KMS-11 (cell line): ENCODE data around the gene KRI1.

ENCODE experiments used
- H2AFZ ChIP-seq: fragments of 200-600 bp; sonication (generic); 2 replicates; pipeline ENCODE4 v1.6.1; 2016; ENCODE audit warnings: antibody characterized with exemption, mixed run types, low read depth
- H3K27ac ChIP-seq: fragments of 200-600 bp; sonication (generic); 2 replicates; pipeline ENCODE4 v1.6.1; 2016; ENCODE audit warnings: mild to moderate bottlenecking, mixed run types
- H3K27me3 ChIP-seq: fragments of 200-600 bp; sonication (generic); 2 replicates; pipeline ENCODE4 v1.6.1; 2017; ENCODE audit warnings: mild to moderate bottlenecking, low read depth, mixed run types, moderate library complexity; ENCODE audit not compliant: insufficient read depth
- H3K36me3 ChIP-seq: fragments of 200-600 bp; sonication (generic); 2 replicates; pipeline ENCODE4 v1.6.1; 2017; ENCODE audit warnings: mild to moderate bottlenecking, mixed run types; ENCODE audit not compliant: insufficient read depth
- H3K4me1 ChIP-seq: fragments of 200-600 bp; sonication (generic); 2 replicates; pipeline ENCODE4 v1.6.1; 2016; ENCODE audit warnings: mild to moderate bottlenecking, low read depth, mixed run types; ENCODE audit not compliant: poor library complexity, severe bottlenecking
- H3K4me2 ChIP-seq: fragments of 200-600 bp; sonication (generic); 2 replicates; pipeline ENCODE4 v1.7.0; 2016; ENCODE audit warnings: mild to moderate bottlenecking, mixed run types
- H3K4me3 ChIP-seq: fragments of 200-600 bp; sonication (generic); IDR thresholded peaks from 2 replicates; pipeline ENCODE4 v1.6.1; 2017; ENCODE audit warnings: low read depth, low read length, mixed read lengths; ENCODE audit not compliant: insufficient read depth
- H3K79me2 ChIP-seq: fragments of 200-600 bp; sonication (generic); 2 replicates; pipeline ENCODE4 v1.6.1; 2016; ENCODE audit warnings: low read depth, mixed run types; ENCODE audit not compliant: insufficient read depth
- H3K9ac ChIP-seq: fragments of 200-600 bp; sonication (generic); 2 replicates; pipeline ENCODE4 v1.6.1; 2016; ENCODE audit warnings: mild to moderate bottlenecking, mixed run types
- H4K20me1 ChIP-seq: fragments of 200-600 bp; sonication (generic); 2 replicates; pipeline ENCODE4 v1.6.1; 2016; ENCODE audit warnings: mild to moderate bottlenecking, mixed run types; ENCODE audit not compliant: insufficient read depth
- TF ChIP-seq, protein P1 (sequence below): fragments of 200-600 bp; sonication (generic); conservative IDR thresholded peaks from 2 replicates; pipeline ENCODE4 v1.6.1; 2017; ENCODE audit warnings: low read depth, mild to moderate bottlenecking, antibody characterized with exemption, low read length, moderate library complexity, mixed read lengths

KRI1 gene

DNA sequence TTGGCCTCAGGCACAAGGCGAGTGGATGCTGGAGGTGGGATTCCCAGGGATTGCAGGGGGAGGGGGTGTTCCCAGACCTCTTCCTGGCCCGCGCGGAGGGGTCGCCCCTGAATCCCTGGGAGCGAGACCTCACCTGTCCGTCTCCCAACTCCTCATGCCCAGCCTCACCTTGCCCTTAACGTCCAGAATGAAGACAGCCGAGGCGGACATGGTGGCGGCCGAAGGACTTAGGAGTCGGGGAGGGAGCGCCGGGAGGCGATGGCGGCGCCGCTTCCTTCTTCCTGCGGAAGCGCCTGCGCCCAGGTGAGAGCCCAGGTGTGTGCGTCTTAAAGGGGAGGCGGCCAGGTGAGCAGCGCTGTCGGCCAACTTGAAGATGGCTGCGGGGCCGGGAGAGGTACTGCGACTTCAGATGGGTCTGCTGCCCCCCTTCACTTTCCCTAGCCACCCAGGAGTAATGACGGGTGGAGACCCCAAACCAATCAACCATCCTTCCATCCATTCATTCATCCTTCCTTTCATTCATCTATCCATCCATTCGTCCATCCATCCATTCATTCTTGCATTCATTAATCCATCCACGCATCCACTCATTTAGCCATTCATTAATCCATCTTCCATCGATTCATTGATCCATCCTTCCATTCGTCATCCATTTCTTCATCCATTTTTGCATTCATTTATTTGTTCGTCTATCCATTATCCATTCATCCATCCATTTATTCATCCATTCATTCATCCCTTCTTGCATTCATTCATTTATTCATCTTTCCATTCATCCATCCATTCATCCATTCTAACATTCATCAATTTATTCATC lies 21.4 kb upstream of the KRI1 start, which contains the start of gene AP1M2:
Gene AP1M2, minus strand, starts transcription at position 291 of the 817 bp plus-strand sequence. Its CDS starts 81 bp downstream, at position 210.
- H3K4me1 ChIP-seq, result no peaks in the 10 kb centered on the region
- H3K9ac ChIP-seq, result no peak within 1 kb of the TSS
- H3K4me2 ChIP-seq, result no peak within 1 kb of the TSS
- no peaks in the 10 kb centered on the region for H3K36me3 ChIP-seq
- no peak within 1 kb of the TSS for H3K4me3 ChIP-seq
- no peak within 1 kb of the TSS for H3K27ac ChIP-seq
- no peaks in the 10 kb centered on the region for H3K79me2 ChIP-seq
- H4K20me1 ChIP-seq, result no peaks in the 10 kb centered on the region
- TF ChIP-seq, protein P1, sequence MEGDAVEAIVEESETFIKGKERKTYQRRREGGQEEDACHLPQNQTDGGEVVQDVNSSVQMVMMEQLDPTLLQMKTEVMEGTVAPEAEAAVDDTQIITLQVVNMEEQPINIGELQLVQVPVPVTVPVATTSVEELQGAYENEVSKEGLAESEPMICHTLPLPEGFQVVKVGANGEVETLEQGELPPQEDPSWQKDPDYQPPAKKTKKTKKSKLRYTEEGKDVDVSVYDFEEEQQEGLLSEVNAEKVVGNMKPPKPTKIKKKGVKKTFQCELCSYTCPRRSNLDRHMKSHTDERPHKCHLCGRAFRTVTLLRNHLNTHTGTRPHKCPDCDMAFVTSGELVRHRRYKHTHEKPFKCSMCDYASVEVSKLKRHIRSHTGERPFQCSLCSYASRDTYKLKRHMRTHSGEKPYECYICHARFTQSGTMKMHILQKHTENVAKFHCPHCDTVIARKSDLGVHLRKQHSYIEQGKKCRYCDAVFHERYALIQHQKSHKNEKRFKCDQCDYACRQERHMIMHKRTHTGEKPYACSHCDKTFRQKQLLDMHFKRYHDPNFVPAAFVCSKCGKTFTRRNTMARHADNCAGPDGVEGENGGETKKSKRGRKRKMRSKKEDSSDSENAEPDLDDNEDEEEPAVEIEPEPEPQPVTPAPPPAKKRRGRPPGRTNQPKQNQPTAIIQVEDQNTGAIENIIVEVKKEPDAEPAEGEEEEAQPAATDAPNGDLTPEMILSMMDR, result no peak
- H3K27me3 ChIP-seq, result peaks cover 21% of the 10 kb centered on the region
- no peak within 1 kb of the TSS for H2AFZ ChIP-seq

DNA sequence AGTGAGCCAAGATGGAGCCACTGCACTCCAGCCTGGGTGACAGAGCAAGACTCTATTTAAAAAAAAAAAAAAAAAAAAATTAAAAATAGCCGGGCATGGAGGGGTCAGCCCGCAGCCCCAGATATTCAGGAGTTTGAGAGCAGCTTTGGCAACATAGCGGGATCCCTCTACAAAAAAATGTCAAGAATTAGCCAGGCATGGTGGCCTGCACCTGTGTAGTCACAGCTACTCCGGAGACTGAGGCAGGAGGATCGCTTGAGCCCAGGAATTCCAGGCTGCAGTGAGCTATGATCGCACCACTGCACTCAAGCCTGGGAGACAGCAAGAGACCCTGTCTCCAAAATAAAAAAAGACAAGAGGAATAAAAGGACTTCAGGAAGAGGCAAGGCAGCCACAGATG lies 20.6 kb upstream of the KRI1 start:
- no peaks in the 10 kb centered on the region for H3K36me3 ChIP-seq
- H3K9ac ChIP-seq, result no peak overlapping the region
- H3K27ac ChIP-seq, result no peak overlapping the region

DNA sequence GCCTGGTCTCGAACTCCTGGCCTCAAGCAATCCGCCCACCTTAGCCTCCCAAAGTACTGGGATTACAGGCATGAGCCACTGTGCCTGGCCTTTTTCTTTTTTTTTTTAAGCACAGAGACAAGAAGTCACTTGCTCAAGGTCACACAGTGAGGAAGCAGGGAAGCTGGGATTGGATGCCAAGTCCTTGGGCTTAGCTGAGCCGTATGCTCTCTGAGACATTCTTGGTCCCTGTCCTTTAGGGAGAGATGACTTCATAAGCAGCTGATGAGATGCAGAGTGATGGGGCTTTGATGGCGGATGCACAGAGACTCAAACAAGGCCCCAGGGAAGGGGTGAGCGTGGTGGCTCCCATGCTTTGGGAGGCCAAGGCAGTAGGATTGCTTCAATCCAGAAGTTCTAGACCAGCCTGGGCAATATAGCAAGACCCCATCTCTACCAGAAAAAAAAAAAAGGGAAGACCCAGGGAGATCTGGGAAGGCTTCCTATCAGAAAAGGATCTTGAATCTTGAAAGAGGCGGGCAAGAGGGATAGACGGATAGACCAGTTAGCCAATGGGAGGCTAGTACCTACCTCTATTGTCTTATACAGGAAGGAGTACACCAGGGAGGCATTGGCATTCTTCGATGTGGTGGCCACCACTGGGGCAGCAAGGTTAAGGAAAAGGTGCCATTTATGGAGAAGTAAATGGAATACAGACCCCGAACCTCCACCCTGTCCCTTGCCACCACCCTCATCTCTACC lies 17.4 kb upstream of the KRI1 start:
- H3K27me3 ChIP-seq, result peaks cover 21% of the 10 kb centered on the region
- no peaks in the 10 kb centered on the region for H3K79me2 ChIP-seq
- no peak overlapping the region for H3K4me2 ChIP-seq
- no peaks in the 10 kb centered on the region for H3K4me1 ChIP-seq
- H4K20me1 ChIP-seq, result no peaks in the 10 kb centered on the region
- no peak overlapping the region for H3K9ac ChIP-seq
- TF ChIP-seq, protein P1, result no peak
- no peak overlapping the region for H2AFZ ChIP-seq
- no peak overlapping the region for H3K4me3 ChIP-seq
- no peaks in the 10 kb centered on the region for H3K36me3 ChIP-seq
- no peak overlapping the region for H3K27ac ChIP-seq

More for the DNA sequence above, 20.6 kb upstream of the KRI1 start:
- H3K4me1 ChIP-seq, result no peaks in the 10 kb centered on the region
- H2AFZ ChIP-seq, result no peak overlapping the region
- peaks cover 21% of the 10 kb centered on the region for H3K27me3 ChIP-seq
- H3K4me2 ChIP-seq, result no peak overlapping the region
- TF ChIP-seq, protein P1, result no peak
- no peaks in the 10 kb centered on the region for H3K79me2 ChIP-seq
- H3K4me3 ChIP-seq, result no peak overlapping the region
- H4K20me1 ChIP-seq, result no peaks in the 10 kb centered on the region

DNA sequence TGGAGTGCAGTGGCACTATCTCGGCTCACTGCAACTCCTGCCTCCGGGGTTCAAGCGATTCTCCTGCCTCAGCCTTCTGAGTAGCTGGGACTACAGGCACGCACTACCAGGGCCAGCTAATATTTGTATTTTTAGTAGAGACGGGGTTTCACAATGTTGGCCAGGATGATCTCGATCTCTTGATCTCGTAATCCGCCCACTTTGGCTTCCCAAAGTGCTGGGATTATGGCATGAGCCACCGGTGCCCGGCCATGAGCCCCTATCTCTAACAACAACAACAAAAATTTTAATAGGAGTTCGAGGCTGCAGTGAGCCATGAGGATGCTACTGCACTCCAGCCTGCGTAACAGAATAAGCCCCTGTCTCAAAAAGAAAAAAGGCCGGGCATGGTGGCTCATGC lies 16.3 kb upstream of the KRI1 start:
- Histone ChIP-seq H3K4me3 (no peak overlapping the region), H3K27ac (no peak overlapping the region), H3K79me2 (no peaks in the 10 kb centered on the region), H2AFZ (no peak overlapping the region), H3K4me2 (no peak overlapping the region), H3K36me3 (no peaks in the 10 kb centered on the region), H4K20me1 (no peaks in the 10 kb centered on the region), H3K27me3 (peaks cover 25% of the 10 kb centered on the region), H3K9ac (no peak overlapping the region), H3K4me1 (no peaks in the 10 kb centered on the region)
- TF ChIP-seq, protein P1, result no peak
